Omental fat pad (tissue), 4 donors: ENCODE data around the gene ADCY3. TPM values are rescaled to one million over a fixed set of nuclear protein-coding genes. Genes with fewer than 3 reads are reported as not detected.

ENCODE experiments used
- ATAC-seq: fragments of 150-250 bp; one replicate; pipeline ENCODE4 v1.9.1; 2016; ENCODE audit warnings: mild to moderate bottlenecking, moderate library complexity; ENCODE audit not compliant: low FRiP score
- DNase-seq: peaks from one replicate; pipeline ENCODE4 v3.0.0-alpha.2; 2019; ENCODE audit warnings: low spot score
- total RNA-seq, 4 donors: library from RNA; depleted of rRNA; stranded (reverse); fragments of >200 nt; gene quantifications; one replicate each; pipeline ENCODE4 v1.1.0, GENCODE V29; 2016
- TF ChIP-seq, protein P1 (sequence below), 3 donors: fragments of 450-650 bp; IDR thresholded peaks; one replicate each; pipeline ENCODE4 v1.5.1; 2016 to 2017; ENCODE audit warnings: antibody characterized with exemption in 3 of 3, mild to moderate bottlenecking in 3 of 3, moderate library complexity in 2 of 3

ADCY3 gene
- total RNA-seq, 4 donors from 2014 or later, result 74.5 to 116 (median 95.1) TPM

DNA sequence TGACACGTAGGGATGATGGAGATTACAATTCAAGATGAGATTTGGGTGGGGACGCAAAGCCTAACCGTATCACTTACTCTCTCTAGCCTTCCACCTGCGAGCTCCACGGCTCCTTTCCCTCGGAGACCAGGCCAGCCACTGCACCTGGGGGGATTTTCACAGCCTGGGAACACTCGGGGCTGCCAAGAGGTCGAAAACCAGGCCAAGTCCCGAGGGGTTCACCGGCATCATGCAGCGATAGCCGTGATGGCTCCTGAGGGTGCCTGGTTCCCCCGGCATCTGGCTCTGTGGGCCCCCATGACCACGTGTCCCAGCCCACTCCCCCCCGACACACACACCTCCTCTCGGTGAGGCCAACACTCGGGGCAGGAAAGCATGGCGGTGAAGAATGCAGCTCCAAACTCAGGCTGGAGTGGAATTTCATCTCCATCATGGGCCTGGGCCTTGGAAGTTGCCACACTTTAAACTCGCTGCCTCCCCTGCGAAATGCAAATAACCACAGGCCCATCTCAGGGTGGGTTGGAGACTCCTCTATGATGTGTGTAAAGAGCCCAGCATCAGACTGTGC, 32.6 kb downstream of the ADCY3 start:
- ATAC-seq (no peak), DNase-seq (no peak)
- TF ChIP-seq, protein P1, sequence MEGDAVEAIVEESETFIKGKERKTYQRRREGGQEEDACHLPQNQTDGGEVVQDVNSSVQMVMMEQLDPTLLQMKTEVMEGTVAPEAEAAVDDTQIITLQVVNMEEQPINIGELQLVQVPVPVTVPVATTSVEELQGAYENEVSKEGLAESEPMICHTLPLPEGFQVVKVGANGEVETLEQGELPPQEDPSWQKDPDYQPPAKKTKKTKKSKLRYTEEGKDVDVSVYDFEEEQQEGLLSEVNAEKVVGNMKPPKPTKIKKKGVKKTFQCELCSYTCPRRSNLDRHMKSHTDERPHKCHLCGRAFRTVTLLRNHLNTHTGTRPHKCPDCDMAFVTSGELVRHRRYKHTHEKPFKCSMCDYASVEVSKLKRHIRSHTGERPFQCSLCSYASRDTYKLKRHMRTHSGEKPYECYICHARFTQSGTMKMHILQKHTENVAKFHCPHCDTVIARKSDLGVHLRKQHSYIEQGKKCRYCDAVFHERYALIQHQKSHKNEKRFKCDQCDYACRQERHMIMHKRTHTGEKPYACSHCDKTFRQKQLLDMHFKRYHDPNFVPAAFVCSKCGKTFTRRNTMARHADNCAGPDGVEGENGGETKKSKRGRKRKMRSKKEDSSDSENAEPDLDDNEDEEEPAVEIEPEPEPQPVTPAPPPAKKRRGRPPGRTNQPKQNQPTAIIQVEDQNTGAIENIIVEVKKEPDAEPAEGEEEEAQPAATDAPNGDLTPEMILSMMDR (IDR thresholded peaks at IDR 0.05), result no peak

DNA sequence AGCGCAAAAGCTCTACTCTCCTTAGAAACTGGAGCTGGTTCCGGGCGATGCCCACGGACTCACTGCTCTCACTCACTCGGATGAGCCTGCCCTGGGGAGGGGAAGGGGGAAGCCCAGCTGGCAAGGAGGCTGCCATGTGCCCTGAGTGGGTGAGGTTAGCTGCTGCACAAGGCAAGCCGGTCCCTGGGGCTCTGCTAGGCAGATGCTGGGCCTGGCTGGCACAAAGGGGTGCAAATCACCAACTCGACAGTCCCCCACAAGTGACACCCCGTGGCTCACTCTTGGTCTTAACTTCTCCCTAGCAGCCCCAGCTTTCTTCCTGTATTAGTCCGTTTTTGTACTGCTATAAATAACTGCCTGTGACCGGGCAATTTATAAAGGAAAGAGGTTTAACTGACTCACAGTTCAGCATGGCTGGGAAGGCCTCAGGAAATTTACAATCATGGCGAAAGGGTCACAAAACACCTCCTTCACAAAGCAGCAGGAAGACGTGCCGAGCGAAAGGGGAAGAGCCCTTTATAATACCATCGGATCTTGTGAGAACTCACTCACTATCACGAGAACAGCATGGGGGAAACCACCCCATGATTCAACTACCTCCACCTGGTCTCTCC, 33.2 kb downstream of the ADCY3 start:
- DNase-seq, result no peak
- TF ChIP-seq, protein P1 (IDR thresholded peaks at IDR 0.05), result no peak
- ATAC-seq, result no peak

DNA sequence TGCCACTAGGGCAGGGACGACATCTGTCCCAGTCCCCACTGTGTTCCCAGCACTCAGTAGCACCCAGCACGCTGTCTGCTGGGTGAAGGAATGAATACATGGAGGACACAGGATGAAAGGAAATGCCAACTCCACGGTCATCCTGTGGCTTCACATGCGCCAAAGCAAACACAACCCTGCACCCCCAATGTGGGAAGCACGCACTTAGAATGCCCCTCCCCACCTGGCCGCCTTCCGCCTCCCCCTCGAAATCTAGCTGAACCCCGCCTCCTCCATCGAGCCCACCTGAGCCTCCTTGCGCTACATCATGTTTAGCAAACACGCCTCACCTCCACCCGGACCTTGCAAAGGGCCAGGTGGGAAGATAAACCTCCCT, 33.9 kb downstream of the ADCY3 start:
- TF ChIP-seq, protein P1 (IDR thresholded peaks at IDR 0.05), result no peak
- DNase-seq (no peak), ATAC-seq (no peak)

DNA sequence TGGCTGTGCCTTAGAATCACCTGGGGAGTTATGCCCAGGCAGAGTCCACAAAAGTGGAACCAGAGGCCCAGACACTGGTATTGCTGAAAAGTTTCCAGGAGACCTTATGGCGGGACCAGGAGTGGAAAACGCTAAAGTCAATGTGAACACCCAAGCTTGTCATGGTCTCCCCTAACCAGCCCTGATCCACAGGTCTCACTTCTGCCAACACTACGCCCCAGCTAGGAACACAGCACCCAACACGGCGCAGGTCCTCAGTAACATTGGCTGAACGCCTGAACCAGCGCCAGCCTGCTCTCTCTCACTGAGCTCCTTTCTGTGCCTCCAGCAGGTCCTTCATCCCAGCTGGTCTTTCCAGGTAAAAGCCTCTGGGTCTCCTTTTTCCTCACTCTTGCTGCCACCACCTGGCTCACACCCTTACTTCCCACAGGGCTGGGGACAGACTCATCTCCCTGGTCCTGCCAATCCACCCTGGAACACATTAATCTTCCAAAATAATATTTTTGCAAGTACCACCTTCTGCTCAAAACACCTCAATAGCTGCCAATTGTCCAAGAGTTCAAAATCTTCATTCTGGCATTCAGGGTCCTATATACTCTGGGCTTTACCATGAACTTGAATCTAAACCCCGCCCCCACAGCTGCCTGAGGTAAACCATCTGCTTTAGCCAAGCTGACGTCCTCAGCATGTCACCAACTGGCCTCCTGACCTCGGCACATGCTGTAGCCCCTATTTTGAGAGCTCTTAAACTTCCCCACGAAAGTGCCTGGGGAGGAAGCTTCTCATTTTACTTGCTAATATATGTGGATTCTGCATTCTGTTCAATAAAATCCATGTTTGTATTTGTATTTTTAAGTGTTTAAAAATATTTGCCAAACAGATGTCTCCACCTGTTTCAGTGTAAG, 34.6 kb downstream of the ADCY3 start:
- ATAC-seq (no peak), DNase-seq (no peak)
- TF ChIP-seq, protein P1 (IDR thresholded peaks at IDR 0.05), result no peak

DNA sequence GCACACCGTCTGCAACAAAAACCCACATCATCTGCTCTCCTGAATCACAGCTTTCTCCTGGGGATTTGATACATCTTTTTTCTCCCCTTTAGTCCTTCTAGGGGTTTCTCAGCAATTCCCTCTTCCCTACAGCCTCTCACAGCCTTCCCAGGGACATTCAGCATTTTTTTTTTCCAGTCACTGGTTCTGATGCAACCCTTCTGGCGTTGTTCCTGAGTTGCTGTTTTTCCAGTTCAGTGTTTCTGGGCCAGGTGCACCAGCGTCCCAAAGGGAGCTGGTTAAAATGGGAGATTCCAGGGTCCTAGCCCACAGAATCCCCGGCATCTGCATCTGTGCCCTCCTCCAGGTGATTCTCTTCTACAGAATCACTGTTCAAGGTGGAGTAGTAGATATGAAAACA, 36.1 kb downstream of the ADCY3 start:
- peak; percentile 37 for ATAC-seq
- DNase-seq, result no peak
- TF ChIP-seq, protein P1 (IDR thresholded peaks at IDR 0.05), result no peak

DNA sequence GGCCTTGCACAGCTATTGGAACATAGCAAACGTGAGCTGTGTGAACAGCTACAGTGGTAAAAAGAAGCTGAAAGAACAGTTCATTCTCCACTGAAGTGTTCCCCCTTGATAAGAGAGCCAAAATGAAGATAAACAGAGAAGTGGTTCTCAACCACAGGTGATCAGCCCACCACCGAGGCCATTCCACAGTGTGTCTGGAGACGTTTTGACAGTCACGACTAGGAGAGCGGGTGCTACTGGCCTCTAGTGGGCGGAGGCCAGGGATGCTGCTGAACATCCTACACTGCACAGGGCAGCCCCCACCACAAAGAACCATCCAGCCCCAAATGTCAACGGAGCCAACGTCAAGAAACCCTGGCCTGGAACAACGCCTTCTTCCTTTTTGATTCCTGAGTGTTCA, 38.4 kb downstream of the ADCY3 start:
- no peak for ATAC-seq
- TF ChIP-seq, protein P1 (IDR thresholded peaks at IDR 0.05), result no peak
- DNase-seq, result no peak
